Upper lobe of left lung (tissue), 6 donors: ENCODE data around the gene EXOC6B. TPM values are rescaled to one million over a fixed set of nuclear protein-coding genes. Genes with fewer than 3 reads are reported as not detected.

ENCODE experiments used
- ATAC-seq, 2 donors: fragments of 200-7000 bp; cut with Tn5 transposase; one replicate each; pipeline ENCODE4 v1.9.1; 2022; ENCODE audit warnings: mild to moderate bottlenecking in 2 of 2, moderate library complexity in 2 of 2; ENCODE audit not compliant: low FRiP score in 2 of 2
- DNase-seq, 2 donors: peaks; one replicate each; pipeline ENCODE4 v3.0.0-alpha.2; 2019 to 2020
- H3K27ac ChIP-seq, 4 donors: fragments of 200-600 bp; sonication (generic); one replicate each; pipeline ENCODE4 v1.5.1; 2016 to 2019
- H3K27me3 ChIP-seq, 4 donors: fragments of 200-600 bp; sonication (generic); one replicate each; pipeline ENCODE4 v1.5.1; 2017 to 2019
- H3K36me3 ChIP-seq, 4 donors: fragments of 200-600 bp; sonication (generic); one replicate each; pipeline ENCODE4 v1.5.1; 2016 to 2019
- H3K4me1 ChIP-seq, 4 donors: fragments of 200-600 bp; sonication (generic); one replicate each; pipeline ENCODE4 v1.5.1; 2018 to 2019
- H3K4me3 ChIP-seq, 4 donors: fragments of 200-600 bp; sonication (generic); one replicate each; pipeline ENCODE4 v1.5.1; 2017 to 2019; ENCODE audit warnings: mild to moderate bottlenecking in 2 of 4, moderate library complexity in 1 of 4
- H3K9me3 ChIP-seq, 4 donors: fragments of 200-600 bp; sonication (generic); one replicate each; pipeline ENCODE4 v1.5.1; 2018 to 2019
- CTCF ChIP-seq, 6 experiments: fragments of 450-650 bp in 4 of 6; fragments of 200-600 bp in 2 of 6; sonication (generic) in 2 of 6; IDR thresholded peaks; one replicate each; pipeline ENCODE4 v1.5.1; 2016 to 2019; ENCODE audit warnings: antibody characterized with exemption in 6 of 6
- EP300 ChIP-seq, 4 donors: sonication (generic); formaldehyde crosslinking; IDR thresholded peaks; one replicate each; pipeline ENCODE4 v1.5.1; 2017; ENCODE audit warnings: antibody characterized with exemption in 4 of 4, control low read depth in 2 of 4
- POLR2A ChIP-seq, 4 donors: fragments of 450-650 bp; IDR thresholded peaks; one replicate each; pipeline ENCODE4 v1.5.1; 2016 to 2017; ENCODE audit warnings: antibody characterized with exemption in 4 of 4, mild to moderate bottlenecking in 2 of 4
- POLR2AphosphoS5 ChIP-seq, 2 donors: sonication (generic); formaldehyde crosslinking; IDR thresholded peaks; one replicate each; pipeline ENCODE4 v1.5.1; 2017; ENCODE audit warnings: antibody characterized with exemption in 2 of 2
- WGBS, 2 donors: methylation state at CpG; one replicate each; pipeline ENCODE4 v1.1.5; 2017 to 2018; 5-methylcytosine and 5-hydroxymethylcytosine counted together
- total RNA-seq, 6 donors: library from RNA; depleted of rRNA in 4 of 6; stranded (reverse); fragments of >200 nt in 4 of 6; gene quantifications; one replicate each; pipeline versions ENCODE4 v1.1.0 to v1.2.1, GENCODE V29; 2016 to 2021
- donor health status: DM: no; HTN: no; CAD: no; lungs with moderate emphysema.
- donor health status: DM: no; HTN: yes; CAD: no; lungs with severe emphysema.

Gene EXOC6B
- total RNA-seq, 6 donors from 2014 or later = 11.0 to 56.6 (median 24.0) TPM

DNA sequence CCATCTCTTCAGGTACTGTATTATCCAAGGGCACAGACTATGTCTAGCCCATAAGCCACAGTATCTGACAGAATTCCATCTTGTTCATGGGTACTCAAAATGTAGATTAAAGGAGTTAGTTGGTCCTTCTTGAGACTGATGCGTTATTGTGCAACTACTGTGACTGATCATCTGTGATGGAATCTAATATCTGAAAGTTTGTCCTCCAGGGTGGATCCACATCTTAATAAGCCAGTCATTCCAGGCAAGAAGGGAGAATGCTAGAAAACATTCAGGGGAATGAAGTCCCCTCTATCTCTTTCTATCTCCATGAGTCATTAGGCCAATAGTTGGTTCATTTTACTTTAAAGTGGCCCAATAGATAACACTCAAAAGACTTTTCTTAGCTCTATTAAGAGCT lies 252.6 kb downstream of the EXOC6B start:
- Histone ChIP-seq H3K4me3 (no peak overlapping the region), H3K9me3 (no peaks in the 10 kb centered on the region), H3K27me3 (no peaks in the 10 kb centered on the region), H3K4me1 (no peaks in the 10 kb centered on the region), H3K36me3 (no peaks in the 10 kb centered on the region), H3K27ac (no peak overlapping the region)
- ATAC-seq = no peak
- 88 to 89% methylated on average over 1 of the region's 1 CpG for WGBS, 2 donors
- DNase-seq = no peak
- TF ChIP-seq POLR2A (IDR thresholded peaks at IDR 0.05) (no peak), EP300 (IDR thresholded peaks at IDR 0.05) (no peak)

DNA sequence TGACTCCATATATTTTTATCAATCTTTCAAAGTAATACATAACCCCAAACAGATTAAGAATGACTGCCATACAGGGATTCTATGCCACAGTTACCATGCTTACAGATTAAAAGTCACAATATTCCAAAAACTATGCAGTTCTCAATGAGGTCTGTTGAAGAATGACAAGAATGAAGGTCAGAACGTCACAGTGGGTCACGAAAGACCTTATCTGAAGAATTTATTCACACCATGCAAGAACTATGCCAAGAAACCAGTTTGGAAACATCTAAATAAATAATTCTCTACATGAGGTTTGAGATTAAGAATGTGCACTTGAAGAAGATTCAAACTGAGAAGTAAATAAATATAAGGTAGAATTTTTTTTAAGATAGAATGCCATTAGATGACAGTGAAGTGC lies 253.3 kb downstream of the EXOC6B start:
- ATAC-seq = no peak
- 64 to 72% methylated on average over 2 of the region's 2 CpGs for WGBS, 2 donors

DNA sequence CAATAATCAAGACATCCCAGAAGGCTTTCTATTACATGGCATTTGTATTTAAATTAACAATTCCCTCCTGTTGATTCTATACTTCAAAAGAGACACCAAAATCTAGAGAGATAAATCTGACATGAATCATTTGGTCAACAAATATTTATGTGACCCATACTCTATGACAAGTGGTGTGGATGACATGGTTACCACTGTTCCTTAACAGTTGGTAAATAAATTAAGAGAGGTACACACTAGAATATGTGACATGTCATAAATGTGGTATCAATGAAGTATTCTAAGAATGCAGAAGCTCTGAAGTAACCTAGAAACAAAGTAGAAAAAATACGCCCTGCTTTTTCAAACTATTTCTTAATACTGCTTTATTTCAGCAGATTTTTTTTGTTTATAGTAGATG lies 255.4 kb downstream of the EXOC6B start:
- Histone ChIP-seq H3K27ac (no peak overlapping the region), H3K4me1 (no peaks in the 10 kb centered on the region), H3K9me3 (no peaks in the 10 kb centered on the region), H3K36me3 (no peaks in the 10 kb centered on the region), H3K27me3 (no peaks in the 10 kb centered on the region), H3K4me3 (no peak overlapping the region)
- no peak for TF ChIP-seq EP300 (IDR thresholded peaks at IDR 0.05)
- TF ChIP-seq POLR2AphosphoS5 (IDR thresholded peaks at IDR 0.05) = no peak
- TF ChIP-seq POLR2A (IDR thresholded peaks at IDR 0.05) = no peak
- no peak for TF ChIP-seq CTCF (IDR thresholded peaks at IDR 0.05)
- DNase-seq = no peak
- ATAC-seq = no peak
- 76 to 87% methylated on average over 1 of the region's 1 CpG for whole genome bisulfite sequencing, 2 donors

More for the DNA sequence above, 253.3 kb downstream of the EXOC6B start:
- Histone ChIP-seq H3K4me3 (no peak overlapping the region), H3K9me3 (no peaks in the 10 kb centered on the region), H3K4me1 (no peaks in the 10 kb centered on the region), H3K27me3 (no peaks in the 10 kb centered on the region), H3K27ac (no peak overlapping the region), H3K36me3 (no peaks in the 10 kb centered on the region)
- TF ChIP-seq POLR2AphosphoS5 (IDR thresholded peaks at IDR 0.05) (no peak), EP300 (IDR thresholded peaks at IDR 0.05) (no peak), CTCF (IDR thresholded peaks at IDR 0.05) (no peak), POLR2A (IDR thresholded peaks at IDR 0.05) (no peak)
- no peak for DNase-seq

DNA sequence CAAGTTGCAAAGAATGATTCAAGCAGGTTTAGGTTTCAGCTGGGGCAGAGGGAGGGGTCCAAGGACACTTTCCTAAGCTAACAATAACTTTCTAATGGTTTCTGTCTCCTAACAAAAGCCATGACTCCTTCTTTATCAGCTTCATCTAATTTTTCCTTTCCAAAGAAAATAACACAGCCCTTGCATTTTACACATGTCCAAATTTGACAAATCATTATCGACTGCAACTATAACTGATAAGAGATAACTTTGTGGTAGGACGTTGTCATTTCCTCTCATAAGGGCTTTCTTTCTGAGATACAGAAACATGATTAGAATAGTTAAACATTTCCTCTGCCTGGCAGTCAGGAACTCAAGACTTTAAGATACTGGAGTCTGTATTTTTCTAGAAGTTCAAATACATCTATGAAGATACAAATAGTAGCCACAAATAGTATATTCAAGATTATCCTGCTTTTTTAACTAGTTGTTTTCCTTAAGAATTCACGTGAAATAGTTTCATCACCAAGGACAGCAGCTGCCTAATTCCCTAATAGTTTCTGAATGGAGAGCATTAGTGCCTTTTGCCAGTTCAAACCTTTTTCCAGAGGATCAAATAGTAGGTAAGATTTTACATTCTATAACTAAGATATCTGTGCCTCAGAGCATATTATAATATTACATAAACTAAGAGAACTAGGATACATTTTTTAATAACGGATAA lies 263.2 kb downstream of the EXOC6B start:
- H3K27me3 ChIP-seq = no peaks in the 10 kb centered on the region
- DNase-seq (no peak), ATAC-seq (no peak)
- peak overlapping the region; percentile 3 to 20 (median 17) for H3K27ac ChIP-seq
- H3K9me3 ChIP-seq = no peaks in the 10 kb centered on the region
- peaks cover 0 to 15% (median 2%) of the 10 kb centered on the region in 4 donors for H3K4me1 ChIP-seq
- H3K4me3 ChIP-seq = no peak overlapping the region
- TF ChIP-seq CTCF (IDR thresholded peaks at IDR 0.05) (no peak), POLR2AphosphoS5 (IDR thresholded peaks at IDR 0.05) (no peak), EP300 (IDR thresholded peaks at IDR 0.05) (no peak), POLR2A (IDR thresholded peaks at IDR 0.05) (no peak)
- WGBS, 2 donors = 31 to 34% methylated on average over 4 of the region's 4 CpGs
- H3K36me3 ChIP-seq = peaks cover 0 to 4% (median 0%) of the 10 kb centered on the region in 4 donors

- WGBS, 2 donors = 45 to 53% methylated on average over 4 of the region's 4 CpGs
- ATAC-seq = peak in 1 of 2 donors; percentile 74
- no peak overlapping the region for H3K4me3 ChIP-seq
- TF ChIP-seq POLR2A (IDR thresholded peaks at IDR 0.05) (no peak), CTCF (IDR thresholded peaks at IDR 0.05) (no peak), EP300 (IDR thresholded peaks at IDR 0.05) (no peak), POLR2AphosphoS5 (IDR thresholded peaks at IDR 0.05) (no peak)
- peaks cover 0 to 15% (median 2%) of the 10 kb centered on the region in 4 donors for H3K4me1 ChIP-seq
- DNase-seq = no peak
- peak overlapping the region; percentile 3 to 20 (median 17) for H3K27ac ChIP-seq
- H3K36me3 ChIP-seq = peaks cover 0 to 4% (median 0%) of the 10 kb centered on the region in 4 donors
- no peaks in the 10 kb centered on the region for H3K27me3 ChIP-seq
- H3K9me3 ChIP-seq = no peaks in the 10 kb centered on the region
Observed at GRCh38 chr2:72561621-72562318, 264.1 kb downstream of the EXOC6B start.
